Measurements from ENCODE around the gene POLD2. TPM values are rescaled to one million over a fixed set of nuclear protein-coding genes. Genes with fewer than 3 reads are reported as not detected.

The POLD2 gene
- total RNA-seq, 1 experiment from 2014 or later: 179 TPM

Small RNAs within 50 kb of the gene (microRNA-seq; reads per million reads assigned to microRNA genes)
- gene MIR6838: 1.1 reads per million

Other genes starting within 250 kb of the POLD2 start
- 37.2 and 51.1 TPM in 2 replicates for gene URGCP, start 217.0 kb downstream of the POLD2 start, total RNA-seq (2022)
- gene UBE2D4, start 197.1 kb downstream of the POLD2 start, total RNA-seq (2022): 11.6 and 13.7 TPM in 2 replicates
- gene SPDYE1, start 125.7 kb downstream of the POLD2 start, total RNA-seq (2022): not detected in 2 replicates
- 49.7 and 52.9 TPM in 2 replicates for gene DBNL, start 78.8 kb downstream of the POLD2 start, total RNA-seq (2022)
- not detected in 2 replicates for gene PGAM2, start 58.0 kb downstream of the POLD2 start, total RNA-seq (2022)
- 19.2 and 22.8 TPM in 2 replicates for gene POLM, start 41.0 kb downstream of the POLD2 start, total RNA-seq (2022)
- not detected in 2 replicates for gene AEBP1, start 19.2 kb downstream of the POLD2 start, total RNA-seq (2022)
- not detected in 2 replicates for gene MYL7, start 17.8 kb upstream of the POLD2 start, total RNA-seq (2022)
- gene GCK, start 65.9 kb upstream of the POLD2 start, total RNA-seq (2022): not detected in 2 replicates
- gene YKT6, start 77.4 kb upstream of the POLD2 start, total RNA-seq (2022): 107 and 153 TPM in 2 replicates
- 0.54 and 1.8 TPM in 2 replicates for gene CAMK2B, start 202.0 kb upstream of the POLD2 start, total RNA-seq (2022)